Caco-2 (cell line): ENCODE measurements around the gene NDUFAF3. TPM values are rescaled to one million over a fixed set of nuclear protein-coding genes. Genes with fewer than 3 reads are reported as not detected.

Experiments
- BruUV-seq: library from RNA; stranded (reverse); fragments of 400-500 nt; replicated peaks from 2 replicates; lab custom pipeline; 2021; lab: Mats Ljungman, UMichigan
- CTCF ChIA-PET: fragments of 300-600 bp; sonication (Branson Sonifier 250); formaldehyde crosslinking; loops from one replicate; lab custom pipeline; 2022; ENCODE audit warnings: antibody characterized with exemption; lab: Charles Lee
- POLR2A ChIA-PET: fragments of 300-600 bp; sonication (Branson Sonifier 250); formaldehyde crosslinking; loops from one replicate; lab custom pipeline; 2022; ENCODE audit warnings: antibody characterized with exemption; lab: Charles Lee
- DNase-seq, 2 experiments: peaks; one replicate each; pipeline versions ENCODE4 v3.0.0 to v3.0.0-alpha.2; 2020 to 2022
- H3K27me3 ChIP-seq: replicated peaks from 2 replicates; pipeline ENCODE4 v1.6.0; 2011; ENCODE audit warnings: low read length; ENCODE audit not compliant: control insufficient read depth, insufficient read depth
- H3K36me3 ChIP-seq: 2 replicates; pipeline ENCODE4 v1.5.1; 2011; ENCODE audit warnings: low read length; ENCODE audit not compliant: control insufficient read depth, insufficient read depth
- H3K4me1 ChIP-seq: fragments of 250-450 bp; sonication (Bioruptor Pico); 2 replicates; pipeline ENCODE4 v1.5.1; 2020; ENCODE audit warnings: mild to moderate bottlenecking
- H3K4me3 ChIP-seq: 2 replicates; pipeline ENCODE4 v1.5.1; 2011; ENCODE audit warnings: low read depth, mild to moderate bottlenecking, control low read depth, low read length
- H3K9me3 ChIP-seq: fragments of 250-450 bp; sonication (Bioruptor Pico); 2 replicates; pipeline ENCODE4 v1.5.1; 2020; ENCODE audit warnings: mild to moderate bottlenecking, moderate library complexity
- H3K27ac Mint-ChIP-seq: one replicate; pipeline ENCODE4 v1.8.0; 2022; ENCODE audit warnings: mixed read lengths; ENCODE audit not compliant: unreplicated experiment
- H3K27me3 Mint-ChIP-seq: one replicate; pipeline ENCODE4 v1.8.0; 2022; ENCODE audit warnings: mixed read lengths; ENCODE audit not compliant: insufficient read depth, unreplicated experiment
- H3K36me3 Mint-ChIP-seq: one replicate; pipeline ENCODE4 v1.8.0; 2022; ENCODE audit warnings: mild to moderate bottlenecking, mixed read lengths; ENCODE audit not compliant: insufficient read depth, unreplicated experiment
- H3K4me1 Mint-ChIP-seq: one replicate; pipeline ENCODE4 v1.8.0; 2022; ENCODE audit warnings: low read depth, mixed read lengths; ENCODE audit not compliant: unreplicated experiment
- H3K4me3 Mint-ChIP-seq: one replicate; pipeline ENCODE4 v1.8.0; 2022; ENCODE audit warnings: mild to moderate bottlenecking, moderate library complexity, mixed read lengths; ENCODE audit not compliant: unreplicated experiment
- H3K9me3 Mint-ChIP-seq: one replicate; pipeline ENCODE4 v1.8.0; 2022; ENCODE audit warnings: mixed read lengths; ENCODE audit not compliant: unreplicated experiment
- CTCF ChIP-seq, 2 experiments: fragments of 200-600 bp in 1 of 2; IDR thresholded peaks; 1 replicate in 1 of 2; 2 replicates in 1 of 2; pipeline versions ENCODE4 v1.5.1 to v1.8.0; 2011 to 2022; ENCODE audit warnings: antibody characterized with exemption in 1 of 2, control low read depth in 1 of 2, inconsistent platforms in 1 of 2, low read depth in 1 of 2, low read length in 1 of 2, mild to moderate bottlenecking in 1 of 2, moderate library complexity in 1 of 2; ENCODE audit not compliant: insufficient read depth in 1 of 2, severe bottlenecking in 1 of 2, unreplicated experiment in 1 of 2
- intact Hi-C: fragments of 100-400 bp; cut with micrococcal nuclease; formaldehyde crosslinking; loops from one replicate; pipeline ENCODE4 v1.10.0; 2022; ENCODE audit not compliant: unreplicated experiment
- total RNA-seq: library from RNA; stranded (reverse); gene quantifications from 2 replicates; pipeline ENCODE4 v1.2.3, GENCODE V29; 2022

The NDUFAF3 gene
- total RNA-seq, 1 experiment from 2014 or later: 68.7 TPM

GRCh38 chr3:48979451-48979850 lies 42.5 kb upstream of the NDUFAF3 start:
- no peak for TF ChIP-seq CTCF (IDR thresholded peaks at IDR 0.05; ENCODE audit: insufficient read depth in 1 of 2, low read depth in 1 of 2, low read length in 1 of 2, severe bottlenecking in 1 of 2, unreplicated experiment in 1 of 2)
- Mint-ChIP-seq H3K4me3 (no peak overlapping the region), H3K4me1 (no peaks in the 10 kb centered on the region), H3K36me3 (peaks cover 88% of the 10 kb centered on the region), H3K27ac (no peak overlapping the region), H3K9me3 (no peaks in the 10 kb centered on the region), H3K27me3 (no peaks in the 10 kb centered on the region)
- Histone ChIP-seq H3K36me3 (peaks cover 1% of the 10 kb centered on the region), H3K4me3 (no peak overlapping the region), H3K4me1 (no peaks in the 10 kb centered on the region), H3K9me3 (no peaks in the 10 kb centered on the region), H3K27me3 (no peaks in the 10 kb centered on the region)
- no TSS peak for BruUV-seq
- intact Hi-C loops: no loop called here
- ChIA-PET CTCF (no interaction called here), POLR2A (no interaction called here)
- no peak for DNase-seq

- ChIA-PET POLR2A (no interaction called here), CTCF (no interaction called here)
- H3K4me3 Mint-ChIP-seq: no peak overlapping the region
- Histone ChIP-seq H3K4me3 (no peak overlapping the region), H3K27me3 (no peaks in the 10 kb centered on the region), H3K4me1 (no peaks in the 10 kb centered on the region), H3K9me3 (no peaks in the 10 kb centered on the region), H3K36me3 (peaks cover 3% of the 10 kb centered on the region)
- intact Hi-C loops: no loop called here
- H3K27ac Mint-ChIP-seq: no peak overlapping the region
- no peak for DNase-seq
- no peaks in the 10 kb centered on the region for H3K4me1 Mint-ChIP-seq
- TF ChIP-seq CTCF (IDR thresholded peaks at IDR 0.05; ENCODE audit: insufficient read depth in 1 of 2, low read depth in 1 of 2, low read length in 1 of 2, severe bottlenecking in 1 of 2, unreplicated experiment in 1 of 2): no peak
- peaks cover 84% of the 10 kb centered on the region for H3K36me3 Mint-ChIP-seq
- H3K27me3 Mint-ChIP-seq: no peaks in the 10 kb centered on the region
- H3K9me3 Mint-ChIP-seq: no peaks in the 10 kb centered on the region
- BruUV-seq: no TSS peak
Observed at GRCh38 chr3:48980295-48980694, 41.6 kb upstream of the NDUFAF3 start.

GRCh38 chr3:48982016-48982415 lies 39.9 kb upstream of the NDUFAF3 start:
- H3K9me3 Mint-ChIP-seq: no peaks in the 10 kb centered on the region

More at GRCh38 chr3:48982016-48982415, 39.9 kb upstream of the NDUFAF3 start:
- TF ChIP-seq CTCF (IDR thresholded peaks at IDR 0.05; ENCODE audit: insufficient read depth in 1 of 2, low read depth in 1 of 2, low read length in 1 of 2, severe bottlenecking in 1 of 2, unreplicated experiment in 1 of 2): no peak
- CTCF ChIA-PET: no interaction called here
- H3K4me1 Mint-ChIP-seq: no peaks in the 10 kb centered on the region
- intact Hi-C loops: no loop called here
- no peak overlapping the region for H3K4me3 Mint-ChIP-seq
- Histone ChIP-seq H3K4me3 (no peak overlapping the region), H3K27me3 (no peaks in the 10 kb centered on the region), H3K4me1 (no peaks in the 10 kb centered on the region), H3K36me3 (peaks cover 3% of the 10 kb centered on the region), H3K9me3 (no peaks in the 10 kb centered on the region)
- H3K27ac Mint-ChIP-seq: no peak overlapping the region
- peaks cover 69% of the 10 kb centered on the region for H3K36me3 Mint-ChIP-seq
- no peaks in the 10 kb centered on the region for H3K27me3 Mint-ChIP-seq
- POLR2A ChIA-PET: no interaction called here
- BruUV-seq: no TSS peak
- no peak for DNase-seq
